Measurements from ENCODE around the gene ZNF407. TPM values are rescaled to one million over a fixed set of nuclear protein-coding genes. Genes with fewer than 3 reads are reported as not detected.

Gene ZNF407
- total RNA-seq, 1 experiment from 2014 or later: 7.6 TPM

DNA sequence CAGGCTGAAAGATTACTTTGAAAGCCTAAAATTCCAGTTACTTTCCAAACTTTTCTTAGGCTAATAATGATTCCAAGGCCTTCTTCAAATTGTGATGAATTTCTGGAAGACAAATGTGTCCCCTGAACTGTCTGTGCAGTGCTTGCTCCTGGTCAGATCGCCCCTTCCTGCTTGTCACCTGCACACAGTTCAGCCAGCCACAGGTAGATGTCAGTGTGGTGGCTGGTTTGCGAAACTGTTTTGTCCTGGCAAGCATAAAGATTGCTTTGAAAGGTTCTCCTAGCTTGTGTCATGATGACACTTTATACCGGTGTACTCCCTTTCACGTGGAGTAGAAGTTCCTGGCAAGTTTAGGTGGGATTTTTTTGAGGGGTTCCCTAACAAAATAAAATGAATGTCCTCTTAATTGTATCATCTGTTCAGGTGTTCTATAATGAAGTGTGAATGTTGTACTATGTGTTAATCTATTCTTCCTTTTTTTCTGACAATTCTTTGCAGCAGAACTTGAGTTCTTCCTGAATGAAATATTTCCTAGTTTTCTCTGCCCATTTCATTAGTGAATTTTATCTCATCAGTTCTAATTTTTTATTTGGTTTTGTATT lies 298.8 kb downstream of the ZNF407 start:
- no peaks in the 10 kb centered on the region for H3K36me3 ChIP-seq (ENCODE audit: control insufficient read depth in 1 of 2, insufficient read depth in 2 of 2, low read length in 2 of 2)
- H3K9ac ChIP-seq (ENCODE audit: low read length): no peak overlapping the region
- no peaks in the 10 kb centered on the region for H3K27me3 ChIP-seq (ENCODE audit: insufficient read depth, low read length)
- no peaks in the 10 kb centered on the region for H4K20me1 ChIP-seq (ENCODE audit: insufficient read depth)
- peaks cover 3 to 9% of the 10 kb centered on the region in 2 experiments; a peak in 3 of 4 replicates for H3K4me1 ChIP-seq (ENCODE audit: control insufficient read depth in 1 of 2, insufficient read depth in 2 of 2, low read length in 2 of 2)
- H3K27ac ChIP-seq (ENCODE audit: low read depth, low read length): no peak overlapping the region
- no peaks in the 10 kb centered on the region for H3K9me3 ChIP-seq (ENCODE audit: control insufficient read depth in 1 of 2, insufficient read depth in 1 of 2, low read depth in 1 of 2, low read length in 2 of 2)
- RAD21 ChIA-PET (ENCODE audit: low non-redundant PET in 1 of 2, low total read pairs in 2 of 2, uncharacterized antibody in 2 of 2, unreplicated experiment in 2 of 2): no interaction called here
- CTCF ChIA-PET: interaction anchor here (1.0 to 1.5 kb wide), 3 partner anchors 25 to 403 kb away, joined by 3 read pairs; no protein-coding TSS in a partner anchor
- TF ChIP-seq SP1 (IDR thresholded peaks at IDR 0.05; ENCODE audit: low read depth): no peak
- TF ChIP-seq SIN3A (IDR thresholded peaks at IDR 0.05; ENCODE audit: low read depth): no peak
- peak; percentile 67 for TF ChIP-seq RAD21 (IDR thresholded peaks at IDR 0.05; ENCODE audit: low read depth)
- TF ChIP-seq MAX (IDR thresholded peaks at IDR 0.05): 0 out of 2 replicates have a peak, but pooled peaks have one; percentile 30
- TF ChIP-seq, protein P1, sequence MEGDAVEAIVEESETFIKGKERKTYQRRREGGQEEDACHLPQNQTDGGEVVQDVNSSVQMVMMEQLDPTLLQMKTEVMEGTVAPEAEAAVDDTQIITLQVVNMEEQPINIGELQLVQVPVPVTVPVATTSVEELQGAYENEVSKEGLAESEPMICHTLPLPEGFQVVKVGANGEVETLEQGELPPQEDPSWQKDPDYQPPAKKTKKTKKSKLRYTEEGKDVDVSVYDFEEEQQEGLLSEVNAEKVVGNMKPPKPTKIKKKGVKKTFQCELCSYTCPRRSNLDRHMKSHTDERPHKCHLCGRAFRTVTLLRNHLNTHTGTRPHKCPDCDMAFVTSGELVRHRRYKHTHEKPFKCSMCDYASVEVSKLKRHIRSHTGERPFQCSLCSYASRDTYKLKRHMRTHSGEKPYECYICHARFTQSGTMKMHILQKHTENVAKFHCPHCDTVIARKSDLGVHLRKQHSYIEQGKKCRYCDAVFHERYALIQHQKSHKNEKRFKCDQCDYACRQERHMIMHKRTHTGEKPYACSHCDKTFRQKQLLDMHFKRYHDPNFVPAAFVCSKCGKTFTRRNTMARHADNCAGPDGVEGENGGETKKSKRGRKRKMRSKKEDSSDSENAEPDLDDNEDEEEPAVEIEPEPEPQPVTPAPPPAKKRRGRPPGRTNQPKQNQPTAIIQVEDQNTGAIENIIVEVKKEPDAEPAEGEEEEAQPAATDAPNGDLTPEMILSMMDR (IDR thresholded peaks at IDR 0.05 in 2 of 3, conservative IDR thresholded peaks at IDR 0.05 in 1 of 3; ENCODE audit: borderline replicate concordance in 1 of 3, insufficient read depth in 1 of 3, low read depth in 2 of 3, low read length in 2 of 3): peak; percentile 37 to 78 (median 75); a peak in 5 of 6 replicates
- TF ChIP-seq CBX3 (IDR thresholded peaks at IDR 0.05; ENCODE audit: low read depth): no peak
- no peak for TF ChIP-seq FOSL1 (IDR thresholded peaks at IDR 0.05; ENCODE audit: low read depth)
- TF ChIP-seq POLR2AphosphoS5 (IDR thresholded peaks at IDR 0.05; ENCODE audit: low read depth, low read length): no peak
- no peak for TF ChIP-seq ZFX (IDR thresholded peaks at IDR 0.05)
- TF ChIP-seq CEBPB (IDR thresholded peaks at IDR 0.05; ENCODE audit: low read depth): 0 out of 2 replicates have a peak, but pooled peaks have one; percentile 20
- no peaks in the 10 kb centered on the region for H3K79me2 ChIP-seq (ENCODE audit: insufficient read depth, low read length)
- H2AFZ ChIP-seq (ENCODE audit: low read depth, low read length, poor library complexity, severe bottlenecking): no peak overlapping the region
- POLR2A ChIA-PET: no interaction called here
- no peak overlapping the region for H3K4me2 ChIP-seq (ENCODE audit: low read length)
- peak; percentile 51 for DNase-seq (ENCODE audit: low read depth, low spot score)
- no peaks in the 10 kb centered on the region for H3K9me2 ChIP-seq (ENCODE audit: insufficient read depth)
- intact Hi-C loops (cut with micrococcal nuclease): loop anchor here (2.0 to 10.0 kb wide), 2 partner anchors 242 to 582 kb away; no protein-coding TSS in a partner anchor
- BruUV-seq (replicated peaks): no TSS peak
- no peak overlapping the region for H3K4me3 ChIP-seq (replicated peaks in 1 of 2; ENCODE audit: low read depth in 1 of 2, low read length in 2 of 2)
- peak; percentile 99 for ATAC-seq
